Gastroesophageal sphincter (tissue), 4 donors: ENCODE measurements around the gene TMOD1. TPM values are rescaled to one million over a fixed set of nuclear protein-coding genes. Genes with fewer than 3 reads are reported as not detected.
A peak's percentile ranks its signal among the peaks of the same experiment; 100 is the strongest.

Experiments used
- ATAC-seq: fragments of 150-250 bp; one replicate; pipeline ENCODE4 v1.9.1; 2016; ENCODE audit warnings: mild to moderate bottlenecking, moderate library complexity
- H3K27ac ChIP-seq, 4 donors: fragments of 200-600 bp; sonication (generic) in 3 of 4; 1 replicate in 3 of 4; 2 replicates in 1 of 4; pipeline ENCODE4 v1.5.1; 2016 to 2019
- H3K27me3 ChIP-seq: fragments of 200-600 bp; sonication (generic); one replicate; pipeline ENCODE4 v1.5.1; 2019
- H3K36me3 ChIP-seq, 2 donors: fragments of 200-600 bp; sonication (generic); one replicate each; pipeline ENCODE4 v1.5.1; 2019; ENCODE audit warnings: control low read depth in 1 of 2
- H3K4me1 ChIP-seq, 3 donors: fragments of 200-600 bp; sonication (generic); 1 replicate in 2 of 3; 2 replicates in 1 of 3; pipeline ENCODE4 v1.5.1; 2016 to 2019; ENCODE audit warnings: control low read depth in 2 of 3
- H3K4me3 ChIP-seq, 2 donors: fragments of 200-600 bp; sonication (generic); one replicate each; pipeline ENCODE4 v1.5.1; 2019; ENCODE audit warnings: mild to moderate bottlenecking in 1 of 2, moderate library complexity in 1 of 2
- H3K9me3 ChIP-seq, 3 donors: fragments of 200-600 bp; sonication (generic); one replicate each; pipeline ENCODE4 v1.5.1; 2017 to 2019; ENCODE audit warnings: control low read depth in 2 of 3
- CTCF ChIP-seq, 4 experiments: fragments of 200-600 bp in 2 of 4; fragments of 450-650 bp in 2 of 4; sonication (generic) in 1 of 4; IDR thresholded peaks; one replicate each; pipeline ENCODE4 v1.5.1; 2017 to 2019; ENCODE audit warnings: antibody characterized with exemption in 4 of 4, mild to moderate bottlenecking in 2 of 4, moderate library complexity in 2 of 4
- EP300 ChIP-seq: sonication (generic); formaldehyde crosslinking; IDR thresholded peaks from one replicate; pipeline ENCODE4 v1.6.1; 2017; ENCODE audit warnings: antibody characterized with exemption, mild to moderate bottlenecking
- POLR2A ChIP-seq, 2 donors: fragments of 450-650 bp; IDR thresholded peaks; one replicate each; pipeline ENCODE4 v1.6.1; 2017; ENCODE audit warnings: antibody characterized with exemption in 2 of 2, mild to moderate bottlenecking in 2 of 2, moderate library complexity in 1 of 2
- POLR2AphosphoS5 ChIP-seq: sonication (generic); formaldehyde crosslinking; IDR thresholded peaks from one replicate; pipeline ENCODE4 v1.6.1; 2017; ENCODE audit warnings: antibody characterized with exemption
- WGBS, 2 donors: methylation state at CpG; one replicate each; pipeline ENCODE4 v1.1.5; 2018; ENCODE audit warnings: low coverage in 1 of 2; 5-methylcytosine and 5-hydroxymethylcytosine counted together
- total RNA-seq, 4 donors: library from RNA; depleted of rRNA; stranded (reverse); fragments of >200 nt; gene quantifications; one replicate each; pipeline ENCODE4 v1.1.0, GENCODE V29; 2016

The TMOD1 gene
- total RNA-seq, 4 donors from 2014 or later = 38.6 to 99.6 (median 76.7) TPM

- peak within 1 kb of the TSS; percentile 78 to 97 (median 96) for H3K27ac ChIP-seq
- peaks cover 8 to 73% (median 29%) of the 10 kb centered on the region in 3 donors for H3K4me1 ChIP-seq
- peak; percentile 79 to 81 for TF ChIP-seq POLR2A (IDR thresholded peaks at IDR 0.05)
- TF ChIP-seq EP300 = peak; percentile 35
- peak; percentile 88 for TF ChIP-seq POLR2AphosphoS5
- peak in 1 of 4 experiments; percentile 28 for TF ChIP-seq CTCF (IDR thresholded peaks at IDR 0.05)
- ATAC-seq = peak; percentile 95
- no peaks in the 10 kb centered on the region for H3K27me3 ChIP-seq
- WGBS, 2 donors = 0 to 1% methylated on average over 2 to 22 of the region's 83 CpGs
- H3K36me3 ChIP-seq = no peaks in the 10 kb centered on the region
- no peaks in the 10 kb centered on the region for H3K9me3 ChIP-seq
- H3K4me3 ChIP-seq = peak within 1 kb of the TSS; percentile 90 to 92
Observed at GRCh38 chr9:97632985-97633858, 131.8 kb downstream of the TMOD1 start, which contains the start of the genes NCBP1 and TSTD2. Gene NCBP1, plus strand, starts transcription at chr9:97633821. Its CDS starts 61 bp downstream, at chr9:97633882. Gene TSTD2, minus strand, starts transcription at chr9:97633368. Its CDS starts 5,806 bp downstream, at chr9:97627562.

- TF ChIP-seq POLR2A (IDR thresholded peaks at IDR 0.05) (no peak), POLR2AphosphoS5 (no peak), CTCF (IDR thresholded peaks at IDR 0.05) (no peak), EP300 (no peak)
- H3K27me3 ChIP-seq = no peaks in the 10 kb centered on the region
- no peaks in the 10 kb centered on the region for H3K36me3 ChIP-seq
- H3K9me3 ChIP-seq = no peaks in the 10 kb centered on the region
- 0% methylated on average over 10 of the region's 43 CpGs for WGBS, 2 donors
- H3K4me3 ChIP-seq = peak overlapping the region; percentile 90 to 92
- peak overlapping the region; percentile 78 to 97 (median 96) for H3K27ac ChIP-seq
- H3K4me1 ChIP-seq = peaks cover 8 to 73% (median 24%) of the 10 kb centered on the region in 3 donors
- ATAC-seq = no peak
Observed at GRCh38 chr9:97633859-97634490, 132.5 kb downstream of the TMOD1 start.

GRCh38 chr9:97635026-97635425 is 133.6 kb downstream of the TMOD1 start:
- no peaks in the 10 kb centered on the region for H3K36me3 ChIP-seq
- no peak for TF ChIP-seq POLR2A (IDR thresholded peaks at IDR 0.05)
- no peak for TF ChIP-seq POLR2AphosphoS5
- H3K27ac ChIP-seq = peak overlapping the region in 2 of 4 donors; percentile 97
- no peak for ATAC-seq
- peak overlapping the region in 1 of 2 donors; percentile 92 for H3K4me3 ChIP-seq
- 73 to 75% methylated on average over 6 to 7 of the region's 7 CpGs for WGBS, 2 donors
- H3K9me3 ChIP-seq = no peaks in the 10 kb centered on the region
- H3K27me3 ChIP-seq = no peaks in the 10 kb centered on the region
- H3K4me1 ChIP-seq = peaks cover 8 to 70% (median 24%) of the 10 kb centered on the region in 3 donors

GRCh38 chr9:97636903-97637302 is 135.4 kb downstream of the TMOD1 start:
- Histone ChIP-seq H3K27me3 (no peaks in the 10 kb centered on the region), H3K4me3 (no peak overlapping the region), H3K36me3 (peaks cover 0 to 6% of the 10 kb centered on the region in 2 donors), H3K27ac (no peak overlapping the region), H3K4me1 (peaks cover 4 to 65% (median 19%) of the 10 kb centered on the region in 3 donors), H3K9me3 (no peaks in the 10 kb centered on the region)
- no peak for ATAC-seq
- TF ChIP-seq CTCF (IDR thresholded peaks at IDR 0.05) (no peak), EP300 (no peak), POLR2AphosphoS5 (no peak), POLR2A (IDR thresholded peaks at IDR 0.05) (no peak)
- 68 to 80% methylated on average over 3 of the region's 3 CpGs for WGBS, 2 donors

GRCh38 chr9:97638666-97639065 is 137.2 kb downstream of the TMOD1 start:
- peak in 1 of 4 experiments; percentile 3 for TF ChIP-seq CTCF (IDR thresholded peaks at IDR 0.05)
- no peak for TF ChIP-seq POLR2A (IDR thresholded peaks at IDR 0.05)
- no peak for TF ChIP-seq EP300
- H3K4me1 ChIP-seq = peaks cover 4 to 59% (median 16%) of the 10 kb centered on the region in 3 donors

More at GRCh38 chr9:97638666-97639065, 137.2 kb downstream of the TMOD1 start:
- no peaks in the 10 kb centered on the region for H3K9me3 ChIP-seq
- H3K4me3 ChIP-seq = no peak overlapping the region
- ATAC-seq = no peak
- H3K36me3 ChIP-seq = peaks cover 0 to 22% of the 10 kb centered on the region in 2 donors
- H3K27me3 ChIP-seq = no peaks in the 10 kb centered on the region
- H3K27ac ChIP-seq = no peak overlapping the region
- 68 to 69% methylated on average over 3 of the region's 3 CpGs for WGBS, 2 donors
